Measurements from ENCODE around the gene FHL2.

FHL2 gene

DNA sequence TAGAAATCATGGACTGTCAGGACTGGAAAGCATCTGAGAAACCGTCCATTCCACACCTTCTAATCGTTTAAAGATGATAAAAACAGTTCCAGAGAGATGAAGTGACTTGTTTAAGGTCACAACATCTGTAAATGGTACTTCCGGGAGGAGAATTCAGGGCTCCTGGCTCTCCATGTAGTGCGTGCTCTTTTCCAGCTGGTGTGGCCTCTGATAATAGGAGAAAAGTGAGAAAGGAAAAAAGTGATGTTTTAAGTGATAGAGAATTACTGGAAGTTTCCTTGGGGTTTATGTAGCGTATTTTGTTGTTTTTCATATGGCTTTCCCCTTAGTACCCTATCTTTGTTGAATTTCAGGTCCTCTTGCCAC is 60.8 kb downstream of the FHL2 start:
- Histone ChIP-seq H3K79me2 (peaks cover 7% of the 10 kb centered on the region), H3K4me2 (ENCODE audit: low read length) (peak overlapping the region; percentile 88), H3K27me3 (ENCODE audit: control insufficient read depth, insufficient read depth, low read length) (no peaks in the 10 kb centered on the region), H3K36me3 (ENCODE audit: control insufficient read depth, insufficient read depth, low read length) (no peaks in the 10 kb centered on the region), H3K4me1 (peaks cover 6% of the 10 kb centered on the region), H3K27ac (peak overlapping the region; percentile 98), H3K9ac (peak overlapping the region; percentile 4), H3K9me3 (ENCODE audit: control insufficient read depth, low read length) (no peaks in the 10 kb centered on the region), H3K4me3 (ENCODE audit: low read depth, low read length) (peak overlapping the region; percentile 91), H2AFZ (peak overlapping the region; percentile 100)
- TF ChIP-seq, protein P1, sequence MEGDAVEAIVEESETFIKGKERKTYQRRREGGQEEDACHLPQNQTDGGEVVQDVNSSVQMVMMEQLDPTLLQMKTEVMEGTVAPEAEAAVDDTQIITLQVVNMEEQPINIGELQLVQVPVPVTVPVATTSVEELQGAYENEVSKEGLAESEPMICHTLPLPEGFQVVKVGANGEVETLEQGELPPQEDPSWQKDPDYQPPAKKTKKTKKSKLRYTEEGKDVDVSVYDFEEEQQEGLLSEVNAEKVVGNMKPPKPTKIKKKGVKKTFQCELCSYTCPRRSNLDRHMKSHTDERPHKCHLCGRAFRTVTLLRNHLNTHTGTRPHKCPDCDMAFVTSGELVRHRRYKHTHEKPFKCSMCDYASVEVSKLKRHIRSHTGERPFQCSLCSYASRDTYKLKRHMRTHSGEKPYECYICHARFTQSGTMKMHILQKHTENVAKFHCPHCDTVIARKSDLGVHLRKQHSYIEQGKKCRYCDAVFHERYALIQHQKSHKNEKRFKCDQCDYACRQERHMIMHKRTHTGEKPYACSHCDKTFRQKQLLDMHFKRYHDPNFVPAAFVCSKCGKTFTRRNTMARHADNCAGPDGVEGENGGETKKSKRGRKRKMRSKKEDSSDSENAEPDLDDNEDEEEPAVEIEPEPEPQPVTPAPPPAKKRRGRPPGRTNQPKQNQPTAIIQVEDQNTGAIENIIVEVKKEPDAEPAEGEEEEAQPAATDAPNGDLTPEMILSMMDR (IDR thresholded peaks at IDR 0.05): no peak

DNA sequence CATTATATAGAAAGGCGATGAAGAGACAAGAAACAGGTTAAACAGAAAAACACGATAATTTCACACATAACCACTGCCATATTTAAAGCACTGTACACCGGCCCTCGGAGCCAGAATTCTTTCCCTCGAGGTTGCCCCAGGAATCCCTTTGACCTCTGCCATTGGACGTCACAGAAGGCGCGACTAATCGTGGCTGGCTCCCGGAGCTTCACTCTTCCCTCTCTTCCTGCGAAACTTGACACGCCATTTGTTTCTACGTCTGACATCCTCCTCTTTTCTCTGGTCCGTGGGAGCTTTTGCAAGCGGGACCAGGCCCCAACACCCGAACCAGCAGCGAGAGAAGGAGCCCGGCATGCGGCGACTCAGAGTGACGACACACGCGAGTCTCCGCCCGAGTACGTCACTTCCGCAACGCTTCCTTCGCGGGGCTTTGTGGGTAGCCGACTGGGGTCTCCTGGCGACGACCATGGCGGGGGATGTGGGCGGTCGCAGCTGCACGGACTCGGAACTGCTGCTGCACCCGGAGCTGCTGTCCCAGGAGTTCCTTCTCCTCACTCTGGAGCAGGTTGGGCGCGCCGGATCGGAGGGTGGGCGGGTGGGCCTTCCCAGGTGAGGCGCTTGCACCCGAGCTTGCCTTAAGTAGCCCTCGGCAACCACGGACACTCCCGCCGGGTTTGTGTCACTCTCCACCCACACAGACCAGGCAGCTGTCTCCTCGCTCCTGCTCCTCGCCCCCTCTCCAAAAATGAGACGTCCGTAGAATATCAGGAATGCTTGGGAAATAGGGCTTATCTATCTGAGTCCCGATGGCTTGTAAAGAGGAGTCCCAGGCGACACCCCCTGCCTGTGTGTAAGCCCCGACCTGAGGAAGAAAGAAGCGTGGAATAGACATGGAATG is 61.5 kb downstream of the FHL2 start, which contains the start of gene C2orf49:
C2orf49 (plus strand) TSS at position 419 of the 898 bp plus-strand sequence; CDS start at position 467, 48 bp downstream.
- H3K36me3 ChIP-seq (ENCODE audit: control insufficient read depth, insufficient read depth, low read length): no peaks in the 10 kb centered on the region
- H3K9me3 ChIP-seq (ENCODE audit: control insufficient read depth, low read length): no peaks in the 10 kb centered on the region
- H3K4me2 ChIP-seq (ENCODE audit: low read length): peak within 1 kb of the TSS; percentile 93
- H3K4me1 ChIP-seq: peaks cover 6% of the 10 kb centered on the region
- H3K27me3 ChIP-seq (ENCODE audit: control insufficient read depth, insufficient read depth, low read length): no peaks in the 10 kb centered on the region
- peak within 1 kb of the TSS; percentile 91 for H3K4me3 ChIP-seq (ENCODE audit: low read depth, low read length)
- peak within 1 kb of the TSS; percentile 100 for H2AFZ ChIP-seq
- peaks cover 7% of the 10 kb centered on the region for H3K79me2 ChIP-seq
- H3K27ac ChIP-seq: peak within 1 kb of the TSS; percentile 98
- TF ChIP-seq, protein P1 (IDR thresholded peaks at IDR 0.05): no peak
- H3K9ac ChIP-seq: peak within 1 kb of the TSS; percentile 61

DNA sequence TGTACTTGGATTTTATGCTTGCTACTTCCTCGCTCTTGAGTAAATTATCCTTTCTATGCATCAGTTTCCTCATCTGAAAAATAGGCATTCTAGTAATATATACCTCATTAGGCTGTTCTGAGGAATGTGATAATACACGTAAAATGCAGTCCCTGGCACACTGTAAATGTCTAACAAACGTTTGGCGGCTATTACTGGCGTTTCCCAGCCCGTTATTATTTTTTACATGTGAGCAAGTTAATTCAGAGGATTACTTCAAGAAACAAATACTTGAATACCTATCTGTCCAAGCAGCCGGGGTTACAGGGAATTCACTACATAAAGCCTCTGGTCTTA is 62.1 kb downstream of the FHL2 start:
- Histone ChIP-seq H3K9me3 (ENCODE audit: control insufficient read depth, low read length) (no peaks in the 10 kb centered on the region), H2AFZ (peak overlapping the region; percentile 100), H3K27me3 (ENCODE audit: control insufficient read depth, insufficient read depth, low read length) (no peaks in the 10 kb centered on the region), H3K4me2 (ENCODE audit: low read length) (peak overlapping the region; percentile 93), H3K4me1 (peaks cover 6% of the 10 kb centered on the region), H3K4me3 (ENCODE audit: low read depth, low read length) (peak overlapping the region; percentile 91), H3K36me3 (ENCODE audit: control insufficient read depth, insufficient read depth, low read length) (no peaks in the 10 kb centered on the region), H3K79me2 (peaks cover 7% of the 10 kb centered on the region), H3K9ac (peak overlapping the region; percentile 61), H3K27ac (peak overlapping the region; percentile 98)
- TF ChIP-seq, protein P1 (IDR thresholded peaks at IDR 0.05): no peak

DNA sequence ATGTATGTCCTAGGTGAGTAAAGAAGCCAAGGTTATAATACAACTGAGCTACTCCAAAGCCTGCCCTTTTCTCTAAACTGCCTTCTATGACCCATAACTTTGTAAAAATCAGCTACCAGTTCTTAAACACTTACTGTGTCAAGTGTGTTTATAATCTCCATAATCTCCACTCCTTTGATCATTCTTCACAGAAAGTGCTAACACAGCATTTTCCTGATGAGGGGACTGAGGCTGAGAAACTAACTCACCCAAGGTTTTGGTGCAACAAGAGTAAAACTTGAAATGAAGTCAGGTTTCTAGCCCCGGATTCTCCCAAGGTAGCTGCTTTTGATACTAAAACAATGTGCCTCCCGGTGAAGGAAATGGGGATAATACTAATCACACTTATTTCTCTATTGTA is 63.4 kb downstream of the FHL2 start:
- Histone ChIP-seq H3K4me1 (peaks cover 10% of the 10 kb centered on the region), H3K9me3 (ENCODE audit: control insufficient read depth, low read length) (no peaks in the 10 kb centered on the region), H3K4me3 (ENCODE audit: low read depth, low read length) (no peak overlapping the region), H2AFZ (no peak overlapping the region), H3K79me2 (peaks cover 11% of the 10 kb centered on the region), H3K27ac (no peak overlapping the region), H3K4me2 (ENCODE audit: low read length) (no peak overlapping the region), H3K9ac (no peak overlapping the region), H3K36me3 (ENCODE audit: control insufficient read depth, insufficient read depth, low read length) (no peaks in the 10 kb centered on the region), H3K27me3 (ENCODE audit: control insufficient read depth, insufficient read depth, low read length) (no peaks in the 10 kb centered on the region)
- TF ChIP-seq, protein P1 (IDR thresholded peaks at IDR 0.05): no peak
